HEK293 (cell line): Measurements from ENCODE around the gene HSDL2.
A peak's percentile ranks its signal among the peaks of the same experiment; 100 is the strongest.

Source experiments
- AEBP2 ChIP-seq: fragments of 450-650 bp; formaldehyde crosslinking; IDR thresholded peaks from 2 replicates; pipeline ENCODE4 v1.5.1; 2016; ENCODE audit warnings: missing biosample characterization, missing genetic modification characterization, borderline replicate concordance
- GLIS2 ChIP-seq: fragments of 450-650 bp; formaldehyde crosslinking; IDR thresholded peaks from 2 replicates; pipeline ENCODE4 v1.5.1; 2016; ENCODE audit warnings: missing biosample characterization, missing genetic modification characterization
- HIC1 ChIP-seq: fragments of 450-650 bp; formaldehyde crosslinking; IDR thresholded peaks from 2 replicates; pipeline ENCODE4 v1.5.1; 2016; ENCODE audit warnings: missing biosample characterization, missing genetic modification characterization
- HOXA7 ChIP-seq: sonication (generic); formaldehyde crosslinking; IDR thresholded peaks from 2 replicates; pipeline ENCODE4 v1.8.1; 2022; ENCODE audit warnings: missing genetic modification reagents, borderline replicate concordance
- HOXC10 ChIP-seq: sonication (generic); formaldehyde crosslinking; IDR thresholded peaks from 2 replicates; pipeline ENCODE4 v1.8.1; 2023; ENCODE audit warnings: mild to moderate bottlenecking, missing genetic modification reagents
- REST ChIP-seq: fragments of 450-650 bp; formaldehyde crosslinking; IDR thresholded peaks from 2 replicates; pipeline ENCODE4 v1.5.1; 2016; ENCODE audit warnings: missing biosample characterization, missing genetic modification characterization
- SP3 ChIP-seq: fragments of 450-650 bp; formaldehyde crosslinking; IDR thresholded peaks from 2 replicates; pipeline ENCODE4 v1.5.1; 2016; ENCODE audit warnings: missing biosample characterization, missing genetic modification characterization
- WT1 ChIP-seq: fragments of 450-650 bp; formaldehyde crosslinking; IDR thresholded peaks from 2 replicates; pipeline ENCODE4 v1.5.1; 2016; ENCODE audit warnings: missing biosample characterization, missing genetic modification characterization
- ZBTB1 ChIP-seq: fragments of 450-650 bp; formaldehyde crosslinking; IDR thresholded peaks from 2 replicates; pipeline ENCODE4 v1.5.1; 2016; ENCODE audit warnings: missing biosample characterization, missing genetic modification characterization
- ZBTB20 ChIP-seq: fragments of 450-650 bp; formaldehyde crosslinking; IDR thresholded peaks from 2 replicates; pipeline ENCODE4 v1.5.1; 2016; ENCODE audit warnings: missing biosample characterization, missing genetic modification characterization
- ZBTB44 ChIP-seq: fragments of 450-650 bp; IDR thresholded peaks from 2 replicates; pipeline ENCODE4 v1.5.1; 2018; ENCODE audit warnings: missing biosample characterization, mild to moderate bottlenecking, missing genetic modification characterization
- ZBTB48 ChIP-seq: fragments of 450-650 bp; formaldehyde crosslinking; IDR thresholded peaks from 2 replicates; pipeline ENCODE4 v1.5.1; 2016; ENCODE audit warnings: missing biosample characterization, missing genetic modification characterization
- ZBTB49 ChIP-seq: fragments of 450-650 bp; formaldehyde crosslinking; IDR thresholded peaks from 2 replicates; pipeline ENCODE4 v1.5.1; 2016; ENCODE audit warnings: missing biosample characterization, missing genetic modification characterization, low read depth
- ZEB2 ChIP-seq: fragments of 450-650 bp; formaldehyde crosslinking; IDR thresholded peaks from 2 replicates; pipeline ENCODE4 v1.5.1; 2016; ENCODE audit warnings: missing biosample characterization, missing genetic modification characterization
- ZNF221 ChIP-seq: fragments of 450-650 bp; formaldehyde crosslinking; IDR thresholded peaks from 2 replicates; pipeline ENCODE4 v1.5.1; 2017; ENCODE audit warnings: missing biosample characterization, missing genetic modification characterization, borderline replicate concordance
- ZNF311 ChIP-seq: fragments of 450-650 bp; formaldehyde crosslinking; IDR thresholded peaks from 2 replicates; pipeline ENCODE4 v1.5.1; 2017; ENCODE audit warnings: missing biosample characterization, missing genetic modification characterization, borderline replicate concordance
- ZNF404 ChIP-seq: fragments of 450-650 bp; formaldehyde crosslinking; IDR thresholded peaks from 2 replicates; pipeline ENCODE4 v1.5.1; 2017; ENCODE audit warnings: missing biosample characterization, missing genetic modification characterization
- ZNF433 ChIP-seq: fragments of 450-650 bp; formaldehyde crosslinking; IDR thresholded peaks from 2 replicates; pipeline ENCODE4 v1.5.1; 2016; ENCODE audit warnings: missing biosample characterization, missing genetic modification characterization, low read depth
- ZNF521 ChIP-seq: fragments of 450-650 bp; formaldehyde crosslinking; IDR thresholded peaks from 2 replicates; pipeline ENCODE4 v1.5.1; 2017; ENCODE audit warnings: missing biosample characterization, mild to moderate bottlenecking, missing genetic modification characterization
- ZNF555 ChIP-seq: fragments of 450-650 bp; formaldehyde crosslinking; conservative IDR thresholded peaks from 2 replicates; pipeline ENCODE4 v1.5.1; 2017; ENCODE audit warnings: missing biosample characterization, mild to moderate bottlenecking, missing genetic modification characterization, inconsistent platforms
- ZNF558 ChIP-seq: fragments of 450-650 bp; formaldehyde crosslinking; IDR thresholded peaks from 2 replicates; pipeline ENCODE4 v1.5.1; 2016; ENCODE audit warnings: missing biosample characterization, missing genetic modification characterization
- ZNF571 ChIP-seq: fragments of 450-650 bp; formaldehyde crosslinking; IDR thresholded peaks from 2 replicates; pipeline ENCODE4 v1.5.0; 2017; ENCODE audit warnings: missing biosample characterization, missing genetic modification characterization
- ZNF629 ChIP-seq: fragments of 450-650 bp; formaldehyde crosslinking; IDR thresholded peaks from 2 replicates; pipeline ENCODE4 v1.5.1; 2017; ENCODE audit warnings: missing biosample characterization, missing genetic modification characterization
- ZNF76 ChIP-seq: fragments of 450-650 bp; formaldehyde crosslinking; IDR thresholded peaks from 2 replicates; pipeline ENCODE4; 2016; ENCODE audit warnings: low read depth, missing biosample characterization, missing genetic modification characterization, borderline replicate concordance
- ZSCAN16 ChIP-seq: fragments of 450-650 bp; formaldehyde crosslinking; IDR thresholded peaks from 2 replicates; pipeline ENCODE4 v1.5.1; 2016; ENCODE audit warnings: missing biosample characterization, missing genetic modification characterization
- ZSCAN5A ChIP-seq: fragments of 450-650 bp; formaldehyde crosslinking; IDR thresholded peaks from 2 replicates; pipeline ENCODE4 v1.5.1; 2016; ENCODE audit warnings: missing biosample characterization, missing genetic modification characterization

The HSDL2 gene

GRCh38 chr9:112489039-112489546 is 109.2 kb downstream of the HSDL2 start (continued):
- TF ChIP-seq ZBTB44 (tag by site-specific recombination) = no peak
- TF ChIP-seq AEBP2 (tag by site-specific recombination) = no peak
- TF ChIP-seq ZSCAN5A (tag by site-specific recombination) = no peak
- TF ChIP-seq HOXC10 (CRISPR knock-in tag) = no peak
- no peak for TF ChIP-seq GLIS2 (tag by site-specific recombination)
- TF ChIP-seq WT1 (tag by site-specific recombination) = no peak
- no peak for TF ChIP-seq ZNF521 (tag by site-specific recombination)
- no peak for TF ChIP-seq ZNF558 (tag by site-specific recombination)
- TF ChIP-seq ZNF404 (tag by site-specific recombination) = no peak
- TF ChIP-seq SP3 (tag by site-specific recombination) = no peak
- TF ChIP-seq ZBTB1 (tag by site-specific recombination) = no peak
- TF ChIP-seq ZBTB49 = no peak
- TF ChIP-seq ZNF221 (tag by site-specific recombination) = no peak
- TF ChIP-seq ZBTB20 = no peak
- TF ChIP-seq REST (tag by site-specific recombination) = no peak
- TF ChIP-seq ZNF571 = no peak
- TF ChIP-seq HOXA7 (CRISPR knock-in tag) = no peak
- no peak for TF ChIP-seq ZNF76 (tag by site-specific recombination)
- no peak for TF ChIP-seq ZNF433
- no peak for TF ChIP-seq ZNF311
- peak; percentile 41; the same call in 1 of the 2 replicates for TF ChIP-seq ZNF629 (tag by site-specific recombination)
- no peak for TF ChIP-seq ZSCAN16 (tag by site-specific recombination)
- no peak for TF ChIP-seq ZBTB48 (tag by site-specific recombination)
- no peak for TF ChIP-seq ZEB2
- TF ChIP-seq ZNF555 = no peak
- no peak for TF ChIP-seq HIC1 (tag by site-specific recombination)
